ENCODE results near the gene CDCA7.
"Not testable (repeated sequence)": the region's sequence is repeated elsewhere in the genome, so short reads cannot be mapped to it uniquely, and the experiment has no call there.

The CDCA7 gene

GRCh38 chr2:173359231-173359630 is 4.6 kb downstream of the CDCA7 start:
- no peak for DNase-seq

- DNase-seq, result no peak
Observed at GRCh38 chr2:173370198-173370597, 15.5 kb downstream of the CDCA7 start.

GRCh38 chr2:173371023-173371422 is 16.4 kb downstream of the CDCA7 start:
- no peak for DNase-seq

GRCh38 chr2:173373290-173373689 is 18.6 kb downstream of the CDCA7 start:
- no peak for DNase-seq

GRCh38 chr2:173374634-173375033 is 20.0 kb downstream of the CDCA7 start:
- no peak for DNase-seq

- not testable (repeated sequence) for DNase-seq
Observed at GRCh38 chr2:173385534-173385933, 30.9 kb downstream of the CDCA7 start.

GRCh38 chr2:173386021-173386737 is 31.5 kb downstream of the CDCA7 start:
- DNase-seq, result no peak

GRCh38 chr2:173386738-173387065 is 32.0 kb downstream of the CDCA7 start:
- no peak for DNase-seq

- DNase-seq, result no peak
Observed at GRCh38 chr2:173387079-173387478, 32.4 kb downstream of the CDCA7 start.

GRCh38 chr2:173387660-173388059 is 33.0 kb downstream of the CDCA7 start:
- DNase-seq, result no peak

GRCh38 chr2:173388795-173389194 is 34.1 kb downstream of the CDCA7 start:
- DNase-seq, result no peak

GRCh38 chr2:173390036-173390435 is 35.4 kb downstream of the CDCA7 start:
- DNase-seq, result no peak

- no peak for DNase-seq
Observed at GRCh38 chr2:173392731-173393130, 38.1 kb downstream of the CDCA7 start.

GRCh38 chr2:173393186-173393585 is 38.5 kb downstream of the CDCA7 start:
- no peak for DNase-seq

- DNase-seq, result no peak
Observed at GRCh38 chr2:173393636-173394035, 39.0 kb downstream of the CDCA7 start.

- no peak for DNase-seq
Observed at GRCh38 chr2:173394091-173394974, 39.7 kb downstream of the CDCA7 start.

GRCh38 chr2:173395567-173396351 is 41.1 kb downstream of the CDCA7 start:
- no peak for DNase-seq

GRCh38 chr2:173397539-173397938 is 42.9 kb downstream of the CDCA7 start:
- no peak for DNase-seq

GRCh38 chr2:173399229-173399628 is 44.6 kb downstream of the CDCA7 start:
- DNase-seq, result no peak

- DNase-seq, result no peak
Observed at GRCh38 chr2:173400760-173401159, 46.1 kb downstream of the CDCA7 start.

- no peak for DNase-seq
Observed at GRCh38 chr2:173401716-173402326, 47.1 kb downstream of the CDCA7 start.

GRCh38 chr2:173402405-173402974 is 47.8 kb downstream of the CDCA7 start:
- peak; percentile 0 for DNase-seq

Measured in NCI-H187 treated with DMSO at 0.1 percent for 48 hours (cell line).